Aorta (tissue), 5 donors: ENCODE results near the gene NFYC. TPM values are rescaled to one million over a fixed set of nuclear protein-coding genes. Genes with fewer than 3 reads are reported as not detected.

Source experiments
- ATAC-seq: fragments of 200-7000 bp; cut with Tn5 transposase; one replicate; pipeline ENCODE4 v1.9.1; 2022; ENCODE audit warnings: moderate library complexity; ENCODE audit not compliant: low FRiP score
- DNase-seq, 2 donors: peaks; one replicate each; pipeline ENCODE4 v3.0.0-alpha.2; 2020
- H3K27ac ChIP-seq, 2 donors: one replicate each; pipeline ENCODE4 v1.5.1; 2013; ENCODE audit warnings: low read length in 2 of 2, mild to moderate bottlenecking in 2 of 2, moderate library complexity in 2 of 2, control low read depth in 1 of 2, inconsistent platforms in 1 of 2, low read depth in 1 of 2
- H3K27me3 ChIP-seq, 2 donors: one replicate each; pipeline ENCODE4 v1.6.1; 2013; ENCODE audit warnings: control low read depth in 1 of 2, low read length in 1 of 2, mild to moderate bottlenecking in 1 of 2, moderate library complexity in 1 of 2; ENCODE audit not compliant: insufficient read depth in 2 of 2, control insufficient read depth in 1 of 2
- H3K36me3 ChIP-seq, 2 donors: one replicate each; pipeline ENCODE4 v1.6.1; 2013; ENCODE audit warnings: control low read depth in 1 of 2, low read length in 1 of 2, mild to moderate bottlenecking in 1 of 2; ENCODE audit not compliant: insufficient read depth in 2 of 2, control insufficient read depth in 1 of 2
- H3K4me1 ChIP-seq, 2 donors: one replicate each; pipeline ENCODE4 v1.6.1; 2013; ENCODE audit warnings: low read length in 2 of 2, control low read depth in 1 of 2, mild to moderate bottlenecking in 1 of 2, moderate library complexity in 1 of 2; ENCODE audit not compliant: insufficient read depth in 2 of 2, control insufficient read depth in 1 of 2
- H3K4me3 ChIP-seq, 2 donors: one replicate each; pipeline ENCODE4 v1.5.1; 2013; ENCODE audit warnings: low read length in 2 of 2, control low read depth in 1 of 2, mild to moderate bottlenecking in 1 of 2
- H3K9me3 ChIP-seq: one replicate; pipeline ENCODE4 v1.6.1; 2013; ENCODE audit warnings: mild to moderate bottlenecking, low read length; ENCODE audit not compliant: control insufficient read depth
- WGBS, 2 donors: extraction: QIAGEN DNeasy Blood & Tissue Kit; methylation state at CpG; one replicate each; pipeline ENCODE4 v1.1.7; 2013; 5-methylcytosine and 5-hydroxymethylcytosine counted together
- intact Hi-C, 2 donors: fragments of 100-400 bp; cut with DNase I; formaldehyde crosslinking; loops; one replicate each; pipeline versions ENCODE4 v1.14.2 to v1.15.0; 2022
- polyA plus RNA-seq, 2 donors: library from polyadenylated mRNA; stranded (reverse); fragments of 200-250 nt; gene quantifications; one replicate each; pipeline ENCODE4 v1.2.3, GENCODE V29; 2013
- total RNA-seq, 2 donors: library from RNA; stranded (reverse); fragmentation: NEBNext Ultra II Directional; extraction: Animal tissue kit (Norgen Biotek cat#: 25700); gene quantifications; one replicate each; pipeline ENCODE4 v1.2.1, GENCODE V29; 2021
- donor health status: healthy with polysubstance abuse.
- donor health status: Bipolar disorder and iron deficiency.
- donor health status: DM: no; HTN: no; CAD: no.
- donor health status: DM: no; HTN: no; CAD: no.
- donor health status: DM: yes; HTN: yes; CAD: no.

NFYC gene
- total and polyA plus RNA-seq, 4 donors = 21.3 to 56.4 (median 37.6) TPM

- DNase-seq (no peak), ATAC-seq (no peak)
- no peaks in the 10 kb centered on the region for H3K27me3 ChIP-seq
- H3K4me1 ChIP-seq = no peaks in the 10 kb centered on the region
- no peaks in the 10 kb centered on the region for H3K36me3 ChIP-seq
- 77 to 87% methylated on average over 5 of the region's 5 CpGs for WGBS, 2 donors
- H3K27ac ChIP-seq = no peak overlapping the region
- intact Hi-C loops = no loop called here
- no peaks in the 10 kb centered on the region for H3K9me3 ChIP-seq
- H3K4me3 ChIP-seq = no peak overlapping the region
Measured at GRCh38 chr1:40652468-40652867, 39.0 kb upstream of the NFYC start.

- no peak for ATAC-seq
- no peak for DNase-seq
- H3K27ac ChIP-seq = no peak overlapping the region
- no peaks in the 10 kb centered on the region for H3K9me3 ChIP-seq
- intact Hi-C loops = no loop called here
- no peaks in the 10 kb centered on the region for H3K4me1 ChIP-seq
- WGBS, 2 donors = 91 to 93% methylated on average over 4 of the region's 4 CpGs
- no peak overlapping the region for H3K4me3 ChIP-seq
- no peaks in the 10 kb centered on the region for H3K27me3 ChIP-seq
- no peaks in the 10 kb centered on the region for H3K36me3 ChIP-seq
Measured at GRCh38 chr1:40652979-40653378, 38.5 kb upstream of the NFYC start.

- Histone ChIP-seq H3K27ac (no peak overlapping the region), H3K9me3 (no peaks in the 10 kb centered on the region), H3K36me3 (no peaks in the 10 kb centered on the region), H3K27me3 (no peaks in the 10 kb centered on the region), H3K4me3 (no peak overlapping the region), H3K4me1 (no peaks in the 10 kb centered on the region)
- no peak for DNase-seq
- WGBS, 2 donors = 23% methylated on average over 29 to 35 of the region's 35 CpGs
- ATAC-seq = no peak
- intact Hi-C loops = no loop called here
Measured at GRCh38 chr1:40653851-40654537, 37.5 kb upstream of the NFYC start.

DNA sequence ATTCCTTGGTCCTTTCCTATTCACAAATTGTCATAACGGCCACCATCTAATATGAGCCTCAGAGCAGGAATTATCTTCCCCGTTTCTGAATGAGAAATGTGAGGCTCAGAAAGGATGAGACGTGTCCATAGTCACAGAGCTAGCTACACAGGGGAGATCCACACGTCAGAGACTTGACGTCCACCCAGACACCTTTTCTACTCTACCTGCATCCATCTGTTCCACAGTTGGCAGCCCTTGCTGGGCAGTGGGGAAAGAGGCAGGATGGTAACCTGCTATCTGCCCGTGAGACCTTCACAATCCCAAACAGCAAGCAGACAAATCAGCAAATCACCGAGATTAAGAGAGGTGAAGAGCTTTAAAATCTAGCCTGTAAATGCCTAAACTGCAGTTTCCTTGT is 34.5 kb upstream of the NFYC start:
- no peaks in the 10 kb centered on the region for H3K4me1 ChIP-seq
- DNase-seq (no peak), ATAC-seq (no peak)
- no peaks in the 10 kb centered on the region for H3K27me3 ChIP-seq
- H3K36me3 ChIP-seq = no peaks in the 10 kb centered on the region
- intact Hi-C loops = no loop called here
- 94% methylated on average over 7 of the region's 7 CpGs for WGBS, 2 donors
- no peak overlapping the region for H3K4me3 ChIP-seq
- no peaks in the 10 kb centered on the region for H3K9me3 ChIP-seq
- no peak overlapping the region for H3K27ac ChIP-seq

GRCh38 chr1:40658751-40659648 is 32.5 kb upstream of the NFYC start:
- 88 to 90% methylated on average over 16 of the region's 16 CpGs for WGBS, 2 donors
- no peaks in the 10 kb centered on the region for H3K27me3 ChIP-seq
- no peak overlapping the region for H3K4me3 ChIP-seq
- ATAC-seq (no peak), DNase-seq (no peak)
- no peak overlapping the region for H3K27ac ChIP-seq
- no peaks in the 10 kb centered on the region for H3K36me3 ChIP-seq
- intact Hi-C loops = no loop called here
- no peaks in the 10 kb centered on the region for H3K4me1 ChIP-seq
- no peaks in the 10 kb centered on the region for H3K9me3 ChIP-seq

DNA sequence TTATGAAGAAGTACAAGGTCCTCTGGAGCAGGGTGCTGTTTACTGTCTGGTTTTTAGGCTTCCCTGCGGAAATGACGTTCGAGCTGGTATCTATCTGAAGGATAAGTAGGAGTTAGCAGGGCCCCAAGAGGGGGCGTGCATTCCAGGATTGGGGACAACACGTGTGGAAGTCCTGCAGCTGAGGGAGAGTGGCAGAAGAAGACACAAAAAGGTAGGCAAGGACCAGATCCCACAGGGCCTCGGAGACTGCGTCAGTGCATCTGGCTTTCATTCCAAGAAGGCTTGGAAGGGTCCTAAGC is 31.9 kb upstream of the NFYC start:
- H3K4me1 ChIP-seq = no peaks in the 10 kb centered on the region
- H3K4me3 ChIP-seq = no peak overlapping the region
- intact Hi-C loops = no loop called here
- no peaks in the 10 kb centered on the region for H3K36me3 ChIP-seq
- no peaks in the 10 kb centered on the region for H3K9me3 ChIP-seq
- 83% methylated on average over 7 of the region's 7 CpGs for WGBS, 2 donors
- H3K27me3 ChIP-seq = no peaks in the 10 kb centered on the region
- H3K27ac ChIP-seq = no peak overlapping the region
- no peak for DNase-seq
- no peak for ATAC-seq

DNA sequence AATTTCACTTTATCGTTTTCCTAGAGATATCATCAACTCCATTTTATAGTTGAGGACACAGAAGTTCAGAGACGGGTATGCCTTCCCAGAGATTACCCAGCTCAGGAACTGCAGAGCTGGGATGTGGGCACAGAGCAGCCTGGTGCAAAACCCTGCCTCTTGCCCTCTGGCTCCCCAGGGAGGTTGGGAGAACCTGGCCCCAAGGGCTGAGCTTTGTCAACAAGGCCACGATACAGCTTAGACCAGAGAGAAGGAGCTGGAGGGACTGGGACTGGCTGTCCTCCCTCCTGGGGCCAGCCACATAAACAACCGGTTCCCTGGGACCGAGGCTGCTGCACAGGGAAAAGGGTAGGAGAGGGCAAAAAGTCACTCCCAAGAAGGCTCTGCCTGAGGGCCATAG is 29.8 kb upstream of the NFYC start:
- H3K27ac ChIP-seq = no peak overlapping the region

GRCh38 chr1:40662151-40662550 is 29.4 kb upstream of the NFYC start:
- no peaks in the 10 kb centered on the region for H3K36me3 ChIP-seq
- ATAC-seq (no peak), DNase-seq (peak in 1 of 2 donors; percentile 44)
- H3K4me1 ChIP-seq = no peaks in the 10 kb centered on the region
- intact Hi-C loops = no loop called here
- H3K27ac ChIP-seq = peak overlapping the region in 1 of 2 donors; percentile 7
- no peaks in the 10 kb centered on the region for H3K9me3 ChIP-seq
- 42 to 46% methylated on average over 6 of the region's 6 CpGs for WGBS, 2 donors
- H3K27me3 ChIP-seq = no peaks in the 10 kb centered on the region
- H3K4me3 ChIP-seq = no peak overlapping the region

More for the DNA sequence above, 29.8 kb upstream of the NFYC start:
- H3K9me3 ChIP-seq = no peaks in the 10 kb centered on the region
- 18 to 28% methylated on average over 5 of the region's 5 CpGs for WGBS, 2 donors
- intact Hi-C loops = no loop called here
- DNase-seq = peak in 1 of 2 donors; percentile 44
- no peak for ATAC-seq
- H3K27me3 ChIP-seq = no peaks in the 10 kb centered on the region
- H3K4me3 ChIP-seq = no peak overlapping the region
- H3K4me1 ChIP-seq = no peaks in the 10 kb centered on the region
- no peaks in the 10 kb centered on the region for H3K36me3 ChIP-seq

GRCh38 chr1:40662864-40663263 is 28.6 kb upstream of the NFYC start:
- H3K9me3 ChIP-seq = no peaks in the 10 kb centered on the region
- no peaks in the 10 kb centered on the region for H3K36me3 ChIP-seq
- peak overlapping the region in 1 of 2 donors; percentile 26 for H3K27ac ChIP-seq
- H3K4me3 ChIP-seq = no peak overlapping the region
- WGBS, 2 donors = 73 to 79% methylated on average over 4 of the region's 4 CpGs
- intact Hi-C loops = no loop called here
- peak in 1 of 2 donors; percentile 22 for DNase-seq
- no peaks in the 10 kb centered on the region for H3K27me3 ChIP-seq
- no peak for ATAC-seq
- no peaks in the 10 kb centered on the region for H3K4me1 ChIP-seq
